ENCODE measurements around the gene SCARF2.

DNA sequence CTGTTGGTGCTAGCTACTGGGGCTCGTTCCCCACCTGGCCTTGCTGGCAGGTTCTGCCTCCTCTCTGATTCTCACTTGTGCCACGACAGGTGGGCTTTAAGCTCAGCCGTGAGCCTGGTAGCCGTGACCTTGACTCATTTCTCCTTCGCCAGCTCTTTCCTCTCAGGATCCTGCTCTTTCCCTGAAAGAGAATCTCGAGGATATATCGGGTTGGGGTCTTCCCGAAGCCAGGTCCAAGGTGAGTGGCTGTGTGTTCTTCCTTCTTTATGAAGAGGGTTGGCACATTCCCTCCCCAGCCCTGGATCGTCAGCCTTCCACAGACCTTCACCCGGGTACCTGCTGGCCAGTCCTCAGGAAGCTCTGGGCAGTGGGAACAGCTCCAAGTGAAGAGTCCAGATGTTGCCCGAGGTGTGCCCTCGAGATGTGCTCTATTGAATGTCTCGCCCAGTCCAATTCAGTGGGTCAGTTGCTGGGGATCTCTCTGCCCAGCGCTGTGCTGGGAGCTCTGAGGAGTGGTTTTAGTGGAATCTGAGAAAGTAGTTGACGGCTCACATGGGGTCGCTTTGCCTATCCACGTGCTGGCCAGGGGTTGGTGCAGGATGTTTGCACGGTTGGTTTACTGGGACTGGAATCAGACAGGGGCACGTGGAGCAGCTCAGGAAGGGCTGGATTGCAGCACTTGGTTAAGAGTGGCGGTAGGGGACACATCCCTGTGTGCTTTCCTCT lies 42.3 kb downstream of the SCARF2 start:
- TF ChIP-seq POLR2AphosphoS5 (IDR thresholded peaks at IDR 0.05; ENCODE audit: low read depth, low read length) (no peak), POLR2A (IDR thresholded peaks at IDR 0.05; ENCODE audit: low read depth, low read length) (no peak), TAF1 (IDR thresholded peaks at IDR 0.05; ENCODE audit: borderline replicate concordance, low read depth, low read length) (no peak)
